ENCODE results near the gene CASR.

Gene CASR

DNA sequence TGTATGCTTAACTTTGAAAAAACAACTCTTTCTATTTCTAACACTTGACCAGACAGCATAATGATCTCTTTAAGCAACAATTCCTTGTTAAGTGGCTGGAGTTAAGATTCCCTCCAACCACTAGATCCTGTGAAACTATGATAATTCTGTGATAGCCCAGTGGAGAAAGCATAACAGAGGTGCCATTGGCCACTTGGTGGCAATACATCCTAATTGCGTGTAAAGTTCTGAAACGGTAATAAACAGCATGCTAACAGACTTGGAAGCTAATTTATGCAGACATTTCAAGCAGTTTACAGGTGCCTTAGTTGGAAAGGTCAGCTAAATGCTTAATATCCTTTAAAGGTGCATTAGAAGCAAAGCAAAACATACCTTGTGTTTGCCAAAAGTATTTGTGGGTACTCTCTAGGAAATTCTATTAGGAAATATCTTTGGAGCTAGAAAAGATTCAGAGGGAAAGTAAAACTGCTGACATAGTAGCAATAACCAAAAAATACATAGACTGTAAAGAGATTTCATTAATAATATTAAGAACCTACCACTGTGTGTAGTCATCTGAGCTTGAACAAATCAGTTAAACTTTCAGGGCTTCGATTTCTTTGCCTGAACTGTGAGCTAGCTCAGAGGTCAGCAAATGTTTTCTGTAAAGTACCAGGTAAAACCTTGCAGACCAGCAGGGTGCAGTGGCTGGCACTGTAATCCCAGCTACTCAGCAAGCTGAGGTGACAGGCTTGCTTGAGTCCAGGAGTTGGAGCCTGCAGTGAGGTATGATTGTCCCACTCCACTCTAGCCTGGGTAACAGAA is 122.6 kb downstream of the CASR start:
- no peak for DNase-seq (ENCODE audit: low read depth)

GRCh38 chr3:122306622-122306953 is 123.1 kb downstream of the CASR start:
- no peak for DNase-seq (ENCODE audit: low read depth)

DNA sequence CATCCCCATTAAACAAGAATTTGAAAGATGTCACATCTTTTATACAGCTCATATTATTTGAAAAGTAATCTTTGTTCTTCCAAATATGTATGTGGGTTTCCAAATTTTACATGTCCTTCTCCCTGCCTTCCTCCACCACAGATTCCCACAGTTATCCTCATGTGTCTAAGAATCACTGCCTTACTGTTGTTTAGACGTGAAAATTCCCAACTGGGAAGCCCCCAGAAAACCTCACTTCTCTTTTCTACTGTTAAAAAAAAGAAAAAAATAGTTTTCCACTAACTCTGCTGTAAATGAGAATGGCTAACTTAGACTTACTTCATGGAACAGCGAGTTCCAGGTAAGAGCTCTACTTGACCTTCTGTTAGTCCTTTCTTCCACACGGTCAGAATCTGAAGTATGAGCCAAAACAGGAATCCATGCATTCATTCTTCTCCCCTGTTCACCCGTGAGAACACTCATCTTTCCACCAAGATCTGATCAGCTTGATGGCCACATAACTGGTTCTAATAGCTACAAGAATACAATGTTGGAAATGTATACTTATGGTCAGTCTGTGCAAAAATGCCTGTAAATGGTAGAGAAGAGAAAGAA is 123.7 kb downstream of the CASR start:
- DNase-seq (ENCODE audit: low read depth) = no peak

DNA sequence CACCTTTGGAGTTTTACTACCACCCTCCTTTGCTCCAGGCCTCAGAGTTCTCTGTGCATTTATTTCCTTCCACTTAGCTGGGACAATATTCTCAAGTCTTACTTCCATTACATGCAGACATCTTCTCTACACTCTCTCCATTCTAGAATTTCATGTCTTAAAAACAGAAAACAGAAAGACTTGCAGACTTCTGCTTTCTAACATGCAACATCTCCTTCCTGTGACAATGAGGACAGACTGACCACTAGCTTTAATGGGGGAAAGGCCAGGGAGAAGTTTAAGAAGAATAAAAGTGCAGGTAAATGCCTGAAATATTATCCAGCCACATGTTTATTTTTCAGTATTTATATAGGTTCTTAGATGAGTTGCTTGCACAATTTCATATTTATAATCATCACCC is 124.5 kb downstream of the CASR start:
- no peak for DNase-seq (ENCODE audit: low read depth)

GRCh38 chr3:122310361-122310760 is 126.9 kb downstream of the CASR start:
- DNase-seq (ENCODE audit: low read depth) = no peak

- DNase-seq (ENCODE audit: low read depth) = no peak
Observed at GRCh38 chr3:122312826-122313225, 129.4 kb downstream of the CASR start.

DNA sequence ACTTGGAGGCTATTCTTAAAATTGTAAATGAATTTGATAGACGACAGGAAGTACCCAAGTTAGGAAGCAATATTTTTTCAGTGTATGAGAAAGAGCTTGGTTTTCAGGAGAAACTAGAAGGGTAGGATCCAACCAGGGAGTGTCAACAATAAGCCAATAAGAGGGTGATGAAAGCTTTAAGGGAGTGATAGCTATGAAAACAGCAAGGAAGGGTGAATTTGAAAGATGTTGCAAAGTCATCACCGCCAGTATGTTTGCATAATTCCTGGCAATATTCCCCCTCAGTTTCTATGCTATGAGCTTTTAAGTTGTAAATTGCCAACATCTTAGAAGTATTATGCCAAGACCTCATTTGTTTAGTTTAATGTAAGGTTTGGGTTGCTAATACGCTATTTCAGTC is 129.8 kb downstream of the CASR start:
- DNase-seq (ENCODE audit: low read depth) = no peak

- no peak for DNase-seq (ENCODE audit: low read depth)
Observed at GRCh38 chr3:122314228-122314876, 130.9 kb downstream of the CASR start.

GRCh38 chr3:122315619-122316018 is 132.2 kb downstream of the CASR start:
- no peak for DNase-seq (ENCODE audit: low read depth)

GRCh38 chr3:122316368-122316767 is 132.9 kb downstream of the CASR start:
- DNase-seq (ENCODE audit: low read depth) = no peak

- DNase-seq (ENCODE audit: low read depth) = no peak
Observed at GRCh38 chr3:122318620-122319019, 135.2 kb downstream of the CASR start.

- DNase-seq (ENCODE audit: low read depth) = no peak
Observed at GRCh38 chr3:122322095-122323075, 138.9 kb downstream of the CASR start.

DNA sequence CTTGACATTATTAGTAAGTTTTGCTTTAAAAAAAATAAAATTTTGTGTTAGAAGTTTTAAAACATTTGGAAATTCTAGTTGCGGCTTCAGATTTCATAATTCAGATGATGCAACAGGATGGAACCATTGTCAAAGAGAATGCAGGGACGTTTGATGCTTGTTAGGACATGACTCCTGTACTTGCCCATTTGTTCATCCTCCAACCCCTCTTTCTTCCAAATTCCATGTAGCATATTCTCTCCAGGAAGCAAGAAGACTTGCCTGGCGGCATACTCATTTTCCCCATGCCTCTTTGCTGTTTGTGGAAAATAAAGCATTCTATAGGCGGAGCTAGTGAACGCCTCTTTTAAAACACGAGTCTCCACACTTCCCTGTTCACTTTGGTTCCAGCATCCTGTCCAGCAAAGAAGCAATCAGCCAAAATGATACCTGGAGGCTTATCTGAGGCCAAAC is 141.4 kb downstream of the CASR start, which contains the start of gene CSTA:
Gene CSTA, plus strand, starts transcription at position 378 of the 453 bp plus-strand sequence. Its CDS starts 45 bp downstream, at position 423.
- no peak for DNase-seq (ENCODE audit: low read depth)

- no peak for DNase-seq (ENCODE audit: low read depth)
Observed at GRCh38 chr3:122325769-122326168, 142.3 kb downstream of the CASR start.

- DNase-seq (ENCODE audit: low read depth) = no peak
Observed at GRCh38 chr3:122331886-122332285, 148.4 kb downstream of the CASR start.

DNA sequence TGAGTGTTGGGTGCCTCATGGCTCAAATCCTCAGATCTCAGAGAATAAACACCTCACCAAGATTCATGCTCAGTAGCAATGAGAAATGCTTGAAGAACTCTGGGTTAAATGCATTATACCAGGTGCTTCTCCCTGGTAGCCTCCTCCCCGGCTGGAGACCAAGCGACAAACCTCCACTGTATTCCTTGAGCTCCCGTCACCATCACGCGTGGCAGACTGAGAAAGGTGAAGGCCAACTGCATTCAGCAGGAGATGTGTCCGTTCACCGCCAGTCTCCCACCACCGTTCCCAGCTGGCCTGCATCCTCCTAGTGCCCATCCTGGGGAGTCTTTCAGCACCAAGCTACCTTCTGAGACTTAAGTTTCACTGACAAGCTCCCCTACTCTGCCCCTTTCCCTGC is 149.1 kb downstream of the CASR start:
- DNase-seq (ENCODE audit: low read depth) = no peak
